Inflammatory macrophage treated with lipopolysaccharide for 1 hour (primary cell): ENCODE data around the gene SF3B2.
"Not testable (repeated sequence)": the region's sequence is repeated elsewhere in the genome, so short reads cannot be mapped to it uniquely, and the experiment has no call there.

Experiments used
- DNase-seq, 2 donors: peaks; one replicate each; pipeline ENCODE4 v3.0.0-alpha.2; 2020 to 2022

The SF3B2 gene

DNA sequence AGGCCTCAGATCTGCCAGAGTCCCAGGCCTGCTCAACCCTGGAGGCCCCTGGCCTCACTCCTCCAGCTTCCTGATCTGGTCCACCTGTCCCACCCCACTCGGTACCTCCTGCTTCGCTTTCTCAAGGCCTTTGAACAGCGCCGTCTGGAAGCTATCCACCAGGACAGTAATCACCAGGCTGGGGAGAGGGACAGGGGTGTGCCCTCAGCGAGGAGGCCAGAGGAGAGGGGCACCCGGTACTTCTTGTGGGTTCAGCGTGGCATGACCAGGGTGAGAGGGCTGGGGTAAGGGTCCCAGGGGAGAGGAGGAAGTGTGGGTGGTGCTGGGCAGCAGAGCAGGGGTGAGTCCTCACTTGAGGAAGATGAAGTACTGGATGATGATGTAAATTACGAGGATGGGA lies 32.0 kb upstream of the SF3B2 start:
- DNase-seq, result no peak

DNA sequence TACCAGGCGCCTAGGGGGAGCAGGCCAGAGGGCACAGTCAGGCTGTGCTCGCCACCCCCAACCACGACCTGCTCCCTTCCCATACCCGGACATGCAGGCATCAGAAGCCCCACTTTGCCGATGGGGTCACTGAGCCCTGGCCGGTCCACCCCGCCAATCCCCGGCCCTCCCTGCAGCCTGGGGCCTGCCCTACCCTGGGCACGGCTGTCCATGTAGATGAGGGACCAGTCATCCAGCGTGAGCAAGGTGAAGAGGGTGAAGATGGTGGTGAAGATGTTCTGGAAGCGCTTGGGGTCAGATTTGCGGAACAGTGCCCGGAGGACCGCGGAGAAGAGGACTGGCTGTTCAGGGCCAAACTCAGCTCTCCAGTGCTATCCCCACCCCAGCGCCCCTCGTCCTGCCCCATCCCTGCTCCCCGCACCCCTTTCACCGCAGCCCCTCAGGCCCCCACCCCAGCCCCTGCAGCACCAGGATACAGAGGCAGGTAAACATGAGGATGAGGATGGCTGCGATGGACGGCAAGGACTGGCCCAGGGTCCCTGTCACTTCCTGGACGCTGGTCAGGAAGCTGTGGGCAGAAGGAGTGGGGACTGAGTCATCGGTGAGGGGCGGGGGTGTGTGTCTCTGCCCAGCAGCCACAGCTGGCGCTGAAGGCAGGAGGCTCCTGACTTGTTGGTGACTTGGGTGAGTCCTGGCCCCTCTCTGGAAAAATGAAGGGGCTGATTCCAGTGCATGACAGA lies 31.4 kb upstream of the SF3B2 start:
- DNase-seq, result peak; percentile 71 to 79

GRCh38 chr11:66022401-66023185 lies 29.6 kb upstream of the SF3B2 start:
- peak; percentile 35 to 92 for DNase-seq

DNA sequence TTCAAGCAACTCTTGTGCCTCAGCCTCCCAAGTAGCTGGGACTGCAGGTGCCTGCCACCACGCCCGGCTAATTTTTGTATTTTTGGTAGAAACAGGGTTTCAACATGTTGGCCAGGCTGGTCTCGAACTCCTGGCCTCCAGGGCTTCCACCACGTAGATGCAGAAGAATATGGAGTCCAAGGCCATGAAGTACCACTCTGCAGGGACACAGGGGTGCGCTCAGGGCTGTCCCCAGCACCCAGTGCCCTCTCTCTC lies 29.1 kb upstream of the SF3B2 start:
- DNase-seq, result not testable (repeated sequence)

DNA sequence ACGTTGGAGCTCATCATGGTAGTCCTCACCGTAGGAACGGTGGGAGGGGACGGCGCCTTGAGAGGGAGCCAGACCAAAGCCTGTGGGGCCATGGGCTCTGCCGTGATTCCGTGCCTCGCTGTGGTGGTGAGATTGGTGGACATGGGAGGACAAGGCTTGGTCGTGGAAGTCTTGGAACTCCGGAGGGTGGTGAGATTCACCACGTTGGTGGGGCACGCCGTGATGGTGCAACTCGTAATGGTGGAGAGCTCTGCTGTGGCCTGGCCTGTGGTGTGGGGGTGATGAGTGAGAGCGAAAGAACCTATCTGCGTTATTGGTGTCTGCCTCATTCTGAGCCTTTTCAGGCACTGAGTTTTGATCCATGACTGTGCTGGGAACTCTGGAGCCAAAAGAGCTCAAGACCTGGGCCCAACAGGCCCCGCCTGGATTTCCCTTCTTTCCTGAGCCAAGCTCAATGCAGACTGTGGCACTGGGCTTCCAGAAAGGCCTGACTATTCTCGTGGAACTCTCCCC lies 26.1 kb upstream of the SF3B2 start, which contains the start of gene CATSPER1:
Gene CATSPER1, minus strand, starts transcription at position 463 of the 513 bp plus-strand sequence. Its CDS starts 100 bp downstream, at position 363.
- DNase-seq, result no peak

GRCh38 chr11:66032957-66033735 lies 19.0 kb upstream of the SF3B2 start:
- DNase-seq, result no peak

- DNase-seq, result no peak
Measured at GRCh38 chr11:66035653-66036333, 16.4 kb upstream of the SF3B2 start.

DNA sequence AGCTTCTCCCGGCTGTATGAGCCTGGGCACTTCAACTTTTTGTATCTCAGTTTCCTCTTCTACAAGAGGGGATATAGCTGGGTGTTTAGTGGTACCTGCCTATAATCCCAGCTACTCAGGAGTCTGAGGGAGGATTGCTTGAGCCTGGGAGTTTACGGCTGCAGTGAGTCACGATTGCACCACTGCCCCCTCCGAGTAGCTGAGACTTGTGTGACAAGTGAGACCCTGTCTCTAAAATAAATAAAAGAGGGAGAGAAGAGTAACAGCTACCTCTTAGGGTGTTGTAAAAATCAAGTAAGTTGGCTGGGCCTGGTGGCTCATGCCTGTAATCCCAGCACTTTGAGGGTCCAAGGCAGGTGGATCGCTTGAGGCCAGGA lies 15.8 kb upstream of the SF3B2 start:
- DNase-seq, result no peak

GRCh38 chr11:66037327-66037726 lies 14.8 kb upstream of the SF3B2 start:
- no peak for DNase-seq

GRCh38 chr11:66039765-66040164 lies 12.4 kb upstream of the SF3B2 start:
- no peak for DNase-seq

DNA sequence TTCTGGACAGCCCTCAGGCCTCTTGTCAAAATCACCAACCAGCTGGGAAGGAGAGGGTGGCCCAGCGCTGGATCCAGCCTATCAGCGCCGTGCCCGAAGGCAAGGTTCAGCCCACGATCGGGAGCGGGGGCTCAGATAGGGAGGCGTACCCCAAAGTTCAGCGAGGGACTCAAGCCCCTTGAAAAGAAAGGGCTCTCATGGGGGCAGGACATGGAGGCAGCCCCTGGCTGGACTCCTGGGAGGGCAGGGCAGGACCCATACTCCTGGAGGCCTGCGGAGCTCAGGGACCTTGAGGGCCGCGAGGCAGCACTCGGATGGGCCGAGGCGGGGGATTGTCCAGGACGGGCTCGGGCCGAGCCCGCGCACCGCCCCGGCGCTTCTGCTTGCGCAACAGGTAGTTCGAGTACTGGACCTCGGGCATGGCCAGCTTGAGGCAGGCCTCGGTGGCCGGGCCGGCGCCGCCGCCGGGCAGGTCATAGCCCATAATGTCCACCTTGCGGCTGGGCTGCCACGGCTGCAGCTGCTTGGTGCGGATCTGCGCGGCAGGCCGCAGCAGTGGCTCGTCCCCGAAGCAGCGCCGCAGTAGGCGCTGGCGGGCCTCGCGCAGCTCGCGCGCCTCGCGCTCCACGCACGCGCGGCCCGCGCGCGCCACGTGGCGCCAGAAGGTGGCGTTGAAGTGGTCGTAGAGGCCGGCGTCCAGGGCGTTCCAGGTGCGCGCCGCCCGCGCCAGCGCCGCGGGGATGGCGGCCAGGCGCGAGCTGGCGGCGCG lies 9.8 kb upstream of the SF3B2 start:
- no peak for DNase-seq

- DNase-seq, result no peak
Measured at GRCh38 chr11:66042996-66043906, 8.9 kb upstream of the SF3B2 start.

GRCh38 chr11:66044757-66045156 lies 7.4 kb upstream of the SF3B2 start:
- DNase-seq, result peak in 1 of 2 donors; percentile 17

GRCh38 chr11:66045177-66045639 lies 7.0 kb upstream of the SF3B2 start:
- DNase-seq, result peak; percentile 54 to 84

DNA sequence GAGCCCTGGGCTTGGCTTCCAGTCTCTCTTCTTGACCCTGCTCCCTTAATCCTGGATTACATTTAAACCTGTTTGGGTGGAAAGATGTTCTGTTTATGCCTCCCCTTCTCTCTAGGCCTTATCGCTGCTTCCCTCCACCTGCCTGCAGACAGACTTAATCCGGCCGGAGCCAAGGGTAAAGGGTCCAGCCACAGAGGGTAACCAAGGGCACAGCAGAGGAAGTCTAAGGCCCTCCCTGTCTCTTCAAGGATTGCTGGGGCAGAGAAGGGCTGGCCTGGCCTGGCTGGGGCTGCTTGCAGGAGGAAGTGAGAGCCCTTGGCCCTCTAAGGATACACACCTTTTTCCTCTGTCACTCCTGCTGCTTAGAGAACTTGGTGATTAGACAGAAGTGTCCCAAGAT lies 5.3 kb upstream of the SF3B2 start:
- no peak for DNase-seq

DNA sequence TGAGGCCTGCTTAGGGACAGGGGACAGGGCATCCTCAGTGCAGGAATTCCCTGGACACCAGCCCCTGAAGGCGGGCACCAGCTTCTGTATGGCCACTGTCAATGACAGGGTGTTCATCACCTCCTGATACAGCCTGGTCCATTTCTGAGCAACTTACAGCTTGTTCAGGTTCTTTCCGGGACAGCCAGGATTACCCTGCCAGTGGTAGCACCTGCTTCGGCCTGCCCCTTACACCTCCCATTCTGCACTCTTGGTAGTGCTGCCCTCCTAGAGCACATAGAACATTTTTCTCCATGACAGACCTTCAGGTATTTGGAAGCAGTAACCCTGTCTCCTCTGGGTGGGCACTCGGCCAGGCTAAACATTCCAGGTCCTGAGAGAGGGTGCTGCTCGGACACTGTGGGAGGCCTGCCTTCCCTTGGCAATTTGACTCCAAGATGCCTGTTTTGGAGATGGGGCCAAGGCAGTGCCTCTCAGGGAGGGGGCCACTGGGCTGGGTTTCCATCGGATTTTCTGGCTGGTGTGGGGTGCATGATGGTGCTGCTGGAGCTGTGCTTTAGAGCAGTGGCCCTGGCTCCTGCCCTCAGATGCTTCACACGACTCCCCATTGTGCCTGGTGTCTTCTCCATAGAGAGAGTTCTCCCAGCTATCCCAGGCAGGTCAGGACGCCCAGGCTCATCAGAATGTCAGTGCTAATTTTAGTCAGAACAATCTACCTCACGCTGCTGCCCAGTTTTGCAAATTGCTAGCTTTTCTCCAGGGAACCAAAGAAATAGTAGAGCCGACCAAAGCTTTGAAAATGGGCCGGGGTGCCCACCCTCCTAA lies 4.4 kb upstream of the SF3B2 start:
- no peak for DNase-seq

GRCh38 chr11:66048547-66049323 lies 3.4 kb upstream of the SF3B2 start, which contains the start of gene GAL3ST3:
Gene GAL3ST3, minus strand, starts transcription at chr11:66049161. Its CDS starts 3,746 bp downstream, at chr11:66045415.
- DNase-seq, result no peak

- no peak for DNase-seq
Measured at GRCh38 chr11:66050581-66051231, 1.5 kb upstream of the SF3B2 start.
